ENCODE data around the gene ADAM17. TPM values are rescaled to one million over a fixed set of nuclear protein-coding genes. Genes with fewer than 3 reads are reported as not detected.

Gene ADAM17
- polyA plus RNA-seq, 3 donors, result 30.2 to 34.8 (median 30.9) TPM

GRCh38 chr2:9535177-9535576 lies 20.5 kb downstream of the ADAM17 start:
- WGBS (ENCODE audit: insufficient coverage), result no CpG with 5 or more reads among the region's 1 CpG
- Mint-ChIP-seq H3K4me3 (no peak overlapping the region), H3K36me3 (peaks cover 38 to 59% of the 10 kb centered on the region in 2 donors), H3K9me3 (no peaks in the 10 kb centered on the region), H3K27me3 (ENCODE audit: low read depth in 3 of 3) (peaks cover 0 to 1% (median 1%) of the 10 kb centered on the region in 3 donors), H3K27ac (peak overlapping the region in 3 of 7 donors; percentile 12 to 37 (median 27)), H3K4me1 (peaks cover 36% of the 10 kb centered on the region)
- no peak overlapping the region for H3K9ac ChIP-seq (ENCODE audit: insufficient read depth, low read length, poor library complexity, severe bottlenecking)
- H4K20me1 ChIP-seq (ENCODE audit: insufficient read depth, low read length), result peaks cover 53% of the 10 kb centered on the region
- H3K79me2 ChIP-seq (ENCODE audit: insufficient read depth, low read length), result peaks cover 66% of the 10 kb centered on the region
- H3K36me3 ChIP-seq (replicated peaks in 1 of 2; ENCODE audit: control insufficient read depth in 1 of 2, insufficient read depth in 2 of 2, low read length in 2 of 2), result peaks cover 22 to 57% of the 10 kb centered on the region in 2 donors
- no peak overlapping the region for H3K4me3 ChIP-seq (replicated peaks in 1 of 3; ENCODE audit: low read depth in 2 of 3, low read length in 3 of 3)
- H3K27ac ChIP-seq (ENCODE audit: low read depth in 1 of 2, low read length in 2 of 2), result peak overlapping the region in 1 of 2 donors; percentile 47
- no peaks in the 10 kb centered on the region for H3K9me3 ChIP-seq (replicated peaks in 1 of 2; ENCODE audit: control insufficient read depth in 1 of 2, insufficient read depth in 1 of 2, low read length in 2 of 2)
- no peak overlapping the region for H3K4me2 ChIP-seq (replicated peaks; ENCODE audit: extremely low read depth, low read length, poor library complexity, severe bottlenecking)
- no peak for TF ChIP-seq CTCF (IDR thresholded peaks at IDR 0.05)
- DNase-seq, result no peak
- H2AFZ ChIP-seq (ENCODE audit: insufficient read depth, low read depth, low read length, poor library complexity, severe bottlenecking), result no peak overlapping the region
- peaks cover 20 to 34% of the 10 kb centered on the region in 2 donors for H3K4me1 ChIP-seq (ENCODE audit: control insufficient read depth in 1 of 2, insufficient read depth in 2 of 2, low read length in 2 of 2)
- H3K27me3 ChIP-seq (ENCODE audit: control insufficient read depth in 2 of 2, insufficient read depth in 2 of 2, low read length in 2 of 2), result no peaks in the 10 kb centered on the region
- intact Hi-C loops (cut with micrococcal nuclease), result no loop called here

GRCh38 chr2:9533663-9534062 lies 22.0 kb downstream of the ADAM17 start:
- Histone ChIP-seq H3K27me3 (ENCODE audit: control insufficient read depth in 2 of 2, insufficient read depth in 2 of 2, low read length in 2 of 2) (no peaks in the 10 kb centered on the region), H3K36me3 (replicated peaks in 1 of 2; ENCODE audit: control insufficient read depth in 1 of 2, insufficient read depth in 2 of 2, low read length in 2 of 2) (peaks cover 30 to 73% of the 10 kb centered on the region in 2 donors), H3K4me2 (replicated peaks; ENCODE audit: extremely low read depth, low read length, poor library complexity, severe bottlenecking) (no peak overlapping the region), H3K4me1 (ENCODE audit: control insufficient read depth in 1 of 2, insufficient read depth in 2 of 2, low read length in 2 of 2) (peaks cover 7 to 19% of the 10 kb centered on the region in 2 donors), H3K9ac (ENCODE audit: insufficient read depth, low read length, poor library complexity, severe bottlenecking) (no peak overlapping the region), H3K9me3 (replicated peaks in 1 of 2; ENCODE audit: control insufficient read depth in 1 of 2, insufficient read depth in 1 of 2, low read length in 2 of 2) (no peaks in the 10 kb centered on the region), H4K20me1 (ENCODE audit: insufficient read depth, low read length) (peaks cover 68% of the 10 kb centered on the region), H3K4me3 (replicated peaks in 1 of 3; ENCODE audit: low read depth in 2 of 3, low read length in 3 of 3) (no peak overlapping the region), H3K79me2 (ENCODE audit: insufficient read depth, low read length) (peaks cover 57% of the 10 kb centered on the region), H3K27ac (ENCODE audit: low read depth in 1 of 2, low read length in 2 of 2) (no peak overlapping the region), H2AFZ (ENCODE audit: insufficient read depth, low read depth, low read length, poor library complexity, severe bottlenecking) (no peak overlapping the region)
- no peaks in the 10 kb centered on the region for H3K9me3 Mint-ChIP-seq
- H3K27ac Mint-ChIP-seq, result peak overlapping the region in 3 of 7 donors; percentile 20 to 75 (median 61)
- DNase-seq, result no peak
- intact Hi-C loops (cut with micrococcal nuclease), result no loop called here
- peaks cover 45 to 72% of the 10 kb centered on the region in 2 donors for H3K36me3 Mint-ChIP-seq
- no peak for TF ChIP-seq CTCF (IDR thresholded peaks at IDR 0.05)
- H3K4me1 Mint-ChIP-seq, result peaks cover 24% of the 10 kb centered on the region
- no CpG with 5 or more reads among the region's 2 CpGs for WGBS (ENCODE audit: insufficient coverage)
- peaks cover 0 to 1% (median 1%) of the 10 kb centered on the region in 3 donors for H3K27me3 Mint-ChIP-seq (ENCODE audit: low read depth in 3 of 3)
- no peak overlapping the region for H3K4me3 Mint-ChIP-seq
